HEK293 (cell line): Measurements from ENCODE around the gene SYNE1.

ENCODE experiments used
- CTCF ChIA-PET: fragments of 350-600 bp; formaldehyde crosslinking; extraction: SDS; loops from one replicate; lab custom pipeline; 2021; ENCODE audit warnings: antibody characterized with exemption; lab: Yijun Ruan, JAX
- POLR2A ChIA-PET: fragments of 300-600 bp; formaldehyde crosslinking; extraction: SDS; loops from one replicate; lab custom pipeline; 2020; ENCODE audit warnings: antibody characterized with exemption, inconsistent platforms; lab: Yijun Ruan, JAX
- H3K27ac ChIP-seq: fragments of 200-500 bp; sonication (Bioruptor generic); 2 replicates; pipeline ENCODE4 v1.5.1; 2014; ENCODE audit warnings: low read depth, low read length, control low read depth, inconsistent platforms; ENCODE audit errors: extremely low read depth
- H3K36me3 ChIP-seq, 2 experiments: fragments of 200-500 bp in 1 of 2; sonication (Bioruptor generic) in 1 of 2; 1 replicate in 1 of 2; 2 replicates in 1 of 2; pipeline ENCODE4 v1.5.1; 2014 to 2017; ENCODE audit warnings: inconsistent platforms in 2 of 2, low read length in 2 of 2; ENCODE audit not compliant: control insufficient read depth in 2 of 2, insufficient read depth in 1 of 2
- H3K4me1 ChIP-seq: fragments of 200-500 bp; sonication (Bioruptor generic); 2 replicates; pipeline ENCODE4 v1.5.1; 2014; ENCODE audit warnings: mild to moderate bottlenecking, low read length, inconsistent platforms; ENCODE audit not compliant: control insufficient read depth, insufficient read depth
- H3K4me3 ChIP-seq: 2 replicates; pipeline ENCODE4 v1.5.1; 2011; ENCODE audit warnings: low read depth, mild to moderate bottlenecking, control low read depth, low read length, moderate library complexity
- H3K9me3 ChIP-seq: fragments of 200-500 bp; sonication (Bioruptor generic); 2 replicates; pipeline ENCODE4 v1.5.1; 2014; ENCODE audit warnings: low read depth, low read length, inconsistent platforms; ENCODE audit not compliant: control insufficient read depth, insufficient read depth
- GLI4 ChIP-seq: fragments of 450-650 bp; formaldehyde crosslinking; IDR thresholded peaks from 2 replicates; pipeline ENCODE4 v1.5.1; 2016; ENCODE audit warnings: missing biosample characterization, missing genetic modification characterization
- HOXA7 ChIP-seq: sonication (generic); formaldehyde crosslinking; IDR thresholded peaks from 2 replicates; pipeline ENCODE4 v1.8.1; 2022; ENCODE audit warnings: missing genetic modification reagents, borderline replicate concordance
- SETDB1 ChIP-seq: IDR thresholded peaks from one replicate; pipeline ENCODE4 v1.6.1; 2017; ENCODE audit warnings: mild to moderate bottlenecking, low read length, moderate library complexity, mixed read lengths; ENCODE audit not compliant: insufficient read length
- SP2 ChIP-seq: fragments of 450-650 bp; formaldehyde crosslinking; IDR thresholded peaks from 2 replicates; pipeline ENCODE4 v1.5.1; 2016; ENCODE audit warnings: missing biosample characterization, missing genetic modification characterization
- WT1 ChIP-seq: fragments of 450-650 bp; formaldehyde crosslinking; IDR thresholded peaks from 2 replicates; pipeline ENCODE4 v1.5.1; 2016; ENCODE audit warnings: missing biosample characterization, missing genetic modification characterization
- ZBTB20 ChIP-seq: fragments of 450-650 bp; formaldehyde crosslinking; IDR thresholded peaks from 2 replicates; pipeline ENCODE4 v1.5.1; 2016; ENCODE audit warnings: missing biosample characterization, missing genetic modification characterization
- ZBTB7A ChIP-seq: fragments of 450-650 bp; formaldehyde crosslinking; IDR thresholded peaks from 2 replicates; pipeline ENCODE4 v1.5.1; 2016; ENCODE audit warnings: low read depth, missing biosample characterization, missing genetic modification characterization
- ZNF132 ChIP-seq: fragments of 450-650 bp; formaldehyde crosslinking; IDR thresholded peaks from 2 replicates; pipeline ENCODE4 v1.5.1; 2017; ENCODE audit warnings: missing biosample characterization, missing genetic modification characterization, borderline replicate concordance
- ZNF140 ChIP-seq: fragments of 450-650 bp; formaldehyde crosslinking; IDR thresholded peaks from 2 replicates; pipeline ENCODE4 v1.5.1; 2016; ENCODE audit warnings: missing biosample characterization, missing genetic modification characterization
- ZNF266 ChIP-seq: fragments of 450-650 bp; formaldehyde crosslinking; IDR thresholded peaks from 2 replicates; pipeline ENCODE4 v1.5.1; 2016; ENCODE audit warnings: missing biosample characterization, missing genetic modification characterization, low read depth
- ZNF335 ChIP-seq: fragments of 450-650 bp; formaldehyde crosslinking; conservative IDR thresholded peaks from 2 replicates; pipeline ENCODE4 v1.5.1; 2016; ENCODE audit warnings: missing biosample characterization, missing genetic modification characterization
- ZNF391 ChIP-seq: fragments of 450-650 bp; formaldehyde crosslinking; IDR thresholded peaks from 2 replicates; pipeline ENCODE4 v1.5.1; 2016; ENCODE audit warnings: low read depth, missing biosample characterization, missing genetic modification characterization, borderline replicate concordance
- ZNF423 ChIP-seq: fragments of 450-650 bp; formaldehyde crosslinking; IDR thresholded peaks from 2 replicates; pipeline ENCODE4 v1.5.1; 2016; ENCODE audit warnings: missing biosample characterization, missing genetic modification characterization
- ZNF544 ChIP-seq: fragments of 450-650 bp; formaldehyde crosslinking; IDR thresholded peaks from 2 replicates; pipeline ENCODE4 v1.5.0; 2017; ENCODE audit warnings: missing biosample characterization, missing genetic modification characterization
- ZNF548 ChIP-seq: fragments of 450-650 bp; formaldehyde crosslinking; IDR thresholded peaks from 2 replicates; pipeline ENCODE4 v1.5.1; 2016; ENCODE audit warnings: missing biosample characterization, missing genetic modification characterization
- ZNF561 ChIP-seq: fragments of 450-650 bp; IDR thresholded peaks from 2 replicates; pipeline ENCODE4 v1.5.1; 2018; ENCODE audit warnings: missing biosample characterization, missing genetic modification characterization, borderline replicate concordance
- ZNF585B ChIP-seq: fragments of 450-650 bp; formaldehyde crosslinking; IDR thresholded peaks from 2 replicates; pipeline ENCODE4 v1.5.1; 2016; ENCODE audit warnings: missing biosample characterization, missing genetic modification characterization
- ZNF621 ChIP-seq: fragments of 450-650 bp; formaldehyde crosslinking; IDR thresholded peaks from 2 replicates; pipeline ENCODE4 v1.5.1; 2017; ENCODE audit warnings: missing biosample characterization, missing genetic modification characterization
- ZNF677 ChIP-seq: fragments of 450-650 bp; IDR thresholded peaks from 2 replicates; pipeline ENCODE4 v1.5.0; 2018; ENCODE audit warnings: missing biosample characterization, mild to moderate bottlenecking, missing genetic modification characterization, moderate library complexity
- ZNF701 ChIP-seq: fragments of 450-650 bp; formaldehyde crosslinking; IDR thresholded peaks from 2 replicates; pipeline ENCODE4 v1.5.1; 2016; ENCODE audit warnings: missing biosample characterization, missing genetic modification characterization
- ZNF776 ChIP-seq: fragments of 450-650 bp; formaldehyde crosslinking; IDR thresholded peaks from 2 replicates; pipeline ENCODE4 v1.5.0; 2017; ENCODE audit warnings: missing biosample characterization, missing genetic modification characterization, borderline replicate concordance
- ZNF777 ChIP-seq: fragments of 450-650 bp; formaldehyde crosslinking; IDR thresholded peaks from 2 replicates; pipeline ENCODE4 v1.5.1; 2017; ENCODE audit warnings: missing biosample characterization, missing genetic modification characterization, borderline replicate concordance
- ZNF830 ChIP-seq: fragments of 450-650 bp; IDR thresholded peaks from 2 replicates; pipeline ENCODE4 v1.5.0; 2018; ENCODE audit warnings: missing biosample characterization, missing genetic modification characterization, low read depth, mild to moderate bottlenecking, moderate library complexity
- ZSCAN30 ChIP-seq: fragments of 450-650 bp; IDR thresholded peaks from 2 replicates; pipeline ENCODE4 v1.5.1; 2018; ENCODE audit warnings: missing biosample characterization, mild to moderate bottlenecking, missing genetic modification characterization, moderate library complexity
- TF ChIP-seq, protein P1 (sequence below): fragments of 450-650 bp; formaldehyde crosslinking; IDR thresholded peaks from 2 replicates; pipeline ENCODE4 v1.5.1; 2016; ENCODE audit warnings: missing biosample characterization, missing genetic modification characterization
- TF ChIP-seq, protein P2 (sequence below): fragments of 450-650 bp; formaldehyde crosslinking; IDR thresholded peaks from 2 replicates; pipeline ENCODE4 v1.5.1; 2016; ENCODE audit warnings: missing biosample characterization, missing genetic modification characterization
- TF ChIP-seq, protein P3 (sequence below): fragments of 450-650 bp; formaldehyde crosslinking; IDR thresholded peaks from 2 replicates; pipeline ENCODE4 v1.5.1; 2017; ENCODE audit warnings: missing biosample characterization, mild to moderate bottlenecking, missing genetic modification characterization, moderate library complexity
- TF ChIP-seq, protein P4 (sequence below): fragments of 450-650 bp; formaldehyde crosslinking; IDR thresholded peaks from 2 replicates; pipeline ENCODE4 v1.5.1; 2016; ENCODE audit warnings: missing biosample characterization, missing genetic modification characterization
- TF ChIP-seq, protein P5 (sequence below): fragments of 450-650 bp; formaldehyde crosslinking; IDR thresholded peaks from 2 replicates; pipeline ENCODE4 v1.5.1; 2017; ENCODE audit warnings: missing biosample characterization, missing genetic modification characterization

The SYNE1 gene

DNA sequence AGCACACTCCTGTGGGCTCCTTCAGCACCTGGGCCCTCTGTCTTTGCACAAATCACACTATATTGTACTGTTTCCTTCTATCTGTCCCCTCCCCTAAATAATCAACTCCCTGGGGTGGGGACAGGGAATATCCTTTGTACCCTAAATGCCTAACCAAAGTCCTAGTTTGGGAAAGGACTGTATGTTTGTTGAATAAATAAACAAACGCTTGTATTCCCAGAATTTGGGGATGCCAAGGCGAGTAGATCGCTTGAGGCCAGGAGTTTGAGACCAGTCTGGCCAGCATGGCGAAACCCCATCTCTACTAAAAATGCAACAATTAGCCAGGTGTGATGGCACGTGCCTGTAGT is 322.7 kb downstream of the SYNE1 start (continued):
- TF ChIP-seq HOXA7 (CRISPR knock-in tag), result no peak
- TF ChIP-seq, protein P1, sequence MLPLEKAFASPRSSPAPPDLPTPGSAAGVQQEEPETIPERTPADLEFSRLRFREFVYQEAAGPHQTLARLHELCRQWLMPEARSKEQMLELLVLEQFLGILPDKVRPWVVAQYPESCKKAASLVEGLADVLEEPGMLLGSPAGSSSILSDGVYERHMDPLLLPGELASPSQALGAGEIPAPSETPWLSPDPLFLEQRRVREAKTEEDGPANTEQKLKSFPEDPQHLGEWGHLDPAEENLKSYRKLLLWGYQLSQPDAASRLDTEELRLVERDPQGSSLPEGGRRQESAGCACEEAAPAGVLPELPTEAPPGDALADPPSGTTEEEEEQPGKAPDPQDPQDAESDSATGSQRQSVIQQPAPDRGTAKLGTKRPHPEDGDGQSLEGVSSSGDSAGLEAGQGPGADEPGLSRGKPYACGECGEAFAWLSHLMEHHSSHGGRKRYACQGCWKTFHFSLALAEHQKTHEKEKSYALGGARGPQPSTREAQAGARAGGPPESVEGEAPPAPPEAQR (tag by site-specific recombination), result no peak
- no peak for TF ChIP-seq ZNF776 (tag by site-specific recombination)
- TF ChIP-seq ZBTB20, result no peak
- no peak for TF ChIP-seq ZNF132 (tag by site-specific recombination)
- no peak for TF ChIP-seq ZNF561 (tag by site-specific recombination)
- TF ChIP-seq SP2 (tag by site-specific recombination), result no peak
- no peak for TF ChIP-seq ZNF391
- TF ChIP-seq, protein P2, sequence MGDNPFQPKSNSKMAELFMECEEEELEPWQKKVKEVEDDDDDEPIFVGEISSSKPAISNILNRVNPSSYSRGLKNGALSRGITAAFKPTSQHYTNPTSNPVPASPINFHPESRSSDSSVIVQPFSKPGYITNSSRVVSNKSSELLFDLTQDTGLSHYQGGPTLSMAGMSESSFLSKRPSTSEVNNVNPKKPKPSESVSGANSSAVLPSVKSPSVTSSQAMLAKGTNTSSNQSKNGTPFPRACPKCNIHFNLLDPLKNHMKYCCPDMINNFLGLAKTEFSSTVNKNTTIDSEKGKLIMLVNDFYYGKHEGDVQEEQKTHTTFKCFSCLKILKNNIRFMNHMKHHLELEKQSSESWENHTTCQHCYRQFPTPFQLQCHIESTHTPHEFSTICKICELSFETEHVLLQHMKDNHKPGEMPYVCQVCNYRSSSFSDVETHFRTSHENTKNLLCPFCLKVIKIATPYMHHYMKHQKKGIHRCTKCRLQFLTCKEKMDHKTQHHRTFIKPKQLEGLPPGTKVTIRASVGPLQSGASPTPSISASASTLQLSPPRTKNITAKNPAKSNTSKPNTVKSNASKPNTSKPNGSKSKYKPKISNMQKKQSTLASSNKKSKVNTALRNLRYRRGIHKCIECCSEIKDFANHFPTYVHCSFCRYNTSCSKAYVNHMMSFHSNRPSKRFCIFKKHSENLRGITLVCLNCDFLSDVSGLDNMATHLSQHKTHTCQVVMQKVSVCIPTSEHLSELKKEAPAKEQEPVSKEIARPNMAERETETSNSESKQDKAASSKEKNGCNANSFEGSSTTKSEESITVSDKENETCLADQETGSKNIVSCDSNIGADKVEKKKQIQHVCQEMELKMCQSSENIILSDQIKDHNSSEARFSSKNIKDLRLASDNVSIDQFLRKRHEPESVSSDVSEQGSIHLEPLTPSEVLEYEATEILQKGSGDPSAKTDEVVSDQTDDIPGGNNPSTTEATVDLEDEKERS (tag by site-specific recombination), result no peak

DNA sequence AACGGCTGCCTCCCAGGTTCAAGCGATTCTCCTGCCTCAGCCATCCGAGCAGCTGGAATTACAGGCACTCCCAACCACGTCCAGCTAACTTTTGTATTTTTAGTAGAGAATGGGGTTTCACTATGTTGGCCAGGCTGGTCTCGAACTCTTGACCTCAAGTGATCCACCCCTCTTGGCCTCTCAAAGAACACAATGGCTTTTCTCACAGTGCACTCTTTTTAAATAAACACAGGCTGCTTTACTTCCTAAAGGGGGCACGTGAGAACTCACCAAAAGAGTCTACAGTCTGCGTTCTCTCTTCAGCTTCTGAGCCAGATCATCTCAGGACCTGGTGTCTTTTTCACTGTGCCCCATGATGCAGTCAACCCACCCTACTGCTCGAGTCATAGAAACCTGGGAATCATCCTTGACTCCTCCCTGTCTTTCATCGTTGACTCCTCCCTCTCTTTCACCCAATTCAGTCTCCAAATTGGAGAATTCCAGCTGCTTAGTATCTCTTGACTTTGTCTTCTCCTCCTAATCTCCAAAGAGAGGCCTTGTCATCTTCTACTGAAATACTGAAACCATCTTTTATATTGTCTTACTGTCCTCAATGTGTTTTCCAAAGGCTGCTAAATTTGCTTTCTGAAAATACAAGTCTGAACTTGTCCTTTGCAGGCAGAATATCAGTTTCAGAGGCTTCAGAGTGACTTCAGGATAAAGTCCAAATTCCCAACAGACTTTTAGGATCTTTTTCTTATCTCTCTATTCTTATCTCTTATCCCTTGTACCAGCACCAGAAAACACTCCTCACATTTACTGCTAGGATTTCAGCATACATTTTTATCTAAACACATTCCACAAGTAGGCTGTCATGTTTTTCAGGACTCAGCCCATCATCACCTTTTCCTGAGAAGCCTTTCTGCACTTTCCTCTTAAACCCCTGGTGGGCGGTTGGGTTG is 323.4 kb downstream of the SYNE1 start:
- H3K4me3 ChIP-seq, result no peak overlapping the region
- H3K4me1 ChIP-seq, result no peaks in the 10 kb centered on the region
- CTCF ChIA-PET, result interaction anchor here (0.6 to 1.5 kb wide), 4 partner anchors 10 to 436 kb away, joined by 4 read pairs; no protein-coding TSS in a partner anchor
- POLR2A ChIA-PET, result interaction anchor here (0.7 kb wide), 1 partner anchor 331 kb away, joined by 4 read pairs; no protein-coding TSS in a partner anchor
- peak overlapping the region; percentile 42 for H3K27ac ChIP-seq
- H3K36me3 ChIP-seq, result peaks cover 0 to 24% of the 10 kb centered on the region in 2 experiments; a peak in 1 of 3 replicates
- no peaks in the 10 kb centered on the region for H3K9me3 ChIP-seq
- TF ChIP-seq ZNF830 (tag by site-specific recombination) (no peak), ZNF266 (no peak), ZNF621 (no peak), ZNF423 (tag by site-specific recombination) (no peak), SETDB1 (peak; percentile 53), ZBTB7A (tag by site-specific recombination) (no peak), ZNF335 (no peak), ZSCAN30 (tag by site-specific recombination) (no peak), ZNF677 (tag by site-specific recombination) (no peak), ZNF140 (tag by site-specific recombination) (no peak), ZNF701 (tag by site-specific recombination) (no peak), ZNF777 (tag by site-specific recombination) (no peak), ZNF548 (tag by site-specific recombination) (no peak), ZNF544 (tag by site-specific recombination) (no peak), ZNF585B (no peak), WT1 (tag by site-specific recombination) (no peak), GLI4 (tag by site-specific recombination) (no peak)
- TF ChIP-seq, protein P3, sequence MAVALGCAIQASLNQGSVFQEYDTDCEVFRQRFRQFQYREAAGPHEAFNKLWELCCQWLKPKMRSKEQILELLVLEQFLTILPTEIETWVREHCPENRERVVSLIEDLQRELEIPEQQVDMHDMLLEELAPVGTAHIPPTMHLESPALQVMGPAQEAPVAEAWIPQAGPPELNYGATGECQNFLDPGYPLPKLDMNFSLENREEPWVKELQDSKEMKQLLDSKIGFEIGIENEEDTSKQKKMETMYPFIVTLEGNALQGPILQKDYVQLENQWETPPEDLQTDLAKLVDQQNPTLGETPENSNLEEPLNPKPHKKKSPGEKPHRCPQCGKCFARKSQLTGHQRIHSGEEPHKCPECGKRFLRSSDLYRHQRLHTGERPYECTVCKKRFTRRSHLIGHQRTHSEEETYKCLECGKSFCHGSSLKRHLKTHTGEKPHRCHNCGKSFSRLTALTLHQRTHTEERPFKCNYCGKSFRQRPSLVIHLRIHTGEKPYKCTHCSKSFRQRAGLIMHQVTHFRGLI (tag by site-specific recombination), result no peak
- TF ChIP-seq, protein P4, sequence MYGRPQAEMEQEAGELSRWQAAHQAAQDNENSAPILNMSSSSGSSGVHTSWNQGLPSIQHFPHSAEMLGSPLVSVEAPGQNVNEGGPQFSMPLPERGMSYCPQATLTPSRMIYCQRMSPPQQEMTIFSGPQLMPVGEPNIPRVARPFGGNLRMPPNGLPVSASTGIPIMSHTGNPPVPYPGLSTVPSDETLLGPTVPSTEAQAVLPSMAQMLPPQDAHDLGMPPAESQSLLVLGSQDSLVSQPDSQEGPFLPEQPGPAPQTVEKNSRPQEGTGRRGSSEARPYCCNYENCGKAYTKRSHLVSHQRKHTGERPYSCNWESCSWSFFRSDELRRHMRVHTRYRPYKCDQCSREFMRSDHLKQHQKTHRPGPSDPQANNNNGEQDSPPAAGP (tag by site-specific recombination), result no peak
- TF ChIP-seq, protein P5, sequence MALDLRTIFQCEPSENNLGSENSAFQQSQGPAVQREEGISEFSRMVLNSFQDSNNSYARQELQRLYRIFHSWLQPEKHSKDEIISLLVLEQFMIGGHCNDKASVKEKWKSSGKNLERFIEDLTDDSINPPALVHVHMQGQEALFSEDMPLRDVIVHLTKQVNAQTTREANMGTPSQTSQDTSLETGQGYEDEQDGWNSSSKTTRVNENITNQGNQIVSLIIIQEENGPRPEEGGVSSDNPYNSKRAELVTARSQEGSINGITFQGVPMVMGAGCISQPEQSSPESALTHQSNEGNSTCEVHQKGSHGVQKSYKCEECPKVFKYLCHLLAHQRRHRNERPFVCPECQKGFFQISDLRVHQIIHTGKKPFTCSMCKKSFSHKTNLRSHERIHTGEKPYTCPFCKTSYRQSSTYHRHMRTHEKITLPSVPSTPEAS (tag by site-specific recombination), result no peak
